Hepatocyte (in vitro differentiated cells): ENCODE data around the gene CCDC60.

Experiments
- CTCF ChIP-seq: fragments of 200-600 bp; sonication (generic); IDR thresholded peaks from 2 replicates; pipeline ENCODE4 v1.5.1; 2016; ENCODE audit warnings: antibody characterized with exemption, mild to moderate bottlenecking; ENCODE audit not compliant: poor library complexity
- EZH2 ChIP-seq: fragments of 200-600 bp; sonication (generic); IDR thresholded peaks from 2 replicates; pipeline ENCODE4 v1.6.1; 2016; ENCODE audit warnings: antibody characterized with exemption, mild to moderate bottlenecking, borderline replicate concordance
- EZH2phosphoT487 ChIP-seq: fragments of 200-600 bp; sonication (generic); IDR thresholded peaks from one replicate; pipeline ENCODE4 v1.6.1; 2018; ENCODE audit warnings: antibody characterized with exemption, mild to moderate bottlenecking, low read depth, moderate library complexity; ENCODE audit not compliant: unreplicated experiment, severe bottlenecking

- TF ChIP-seq CTCF (no peak), EZH2 (no peak), EZH2phosphoT487 (no peak)
Observed at GRCh38 chr12:119576118-119576810, 241.7 kb downstream of the CCDC60 start.
